Measurements from ENCODE around the gene DNASE2.

Gene DNASE2

DNA sequence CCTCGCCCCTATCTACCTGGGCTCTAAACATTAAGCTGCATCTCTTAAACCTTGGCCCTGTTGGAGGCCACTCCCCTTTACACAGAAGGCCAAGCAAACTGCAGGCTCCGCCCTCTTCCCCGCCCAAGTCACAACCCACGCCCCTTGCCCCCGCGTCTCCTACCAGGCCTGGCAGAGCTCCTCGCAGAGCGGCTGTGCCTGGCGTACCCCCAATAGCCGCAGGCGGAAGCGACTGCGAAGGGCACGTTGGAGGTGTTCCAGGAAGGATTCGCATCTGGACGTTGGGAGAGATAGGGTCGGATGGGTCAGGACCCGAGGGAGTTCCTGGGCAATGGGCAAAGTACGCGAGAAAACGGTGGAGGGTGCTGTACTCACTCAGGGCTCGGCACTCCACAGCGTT, 52.8 kb downstream of the DNASE2 start:
- peak in 2 of 3 experiments; percentile 15 to 39 for DNase-seq

DNA sequence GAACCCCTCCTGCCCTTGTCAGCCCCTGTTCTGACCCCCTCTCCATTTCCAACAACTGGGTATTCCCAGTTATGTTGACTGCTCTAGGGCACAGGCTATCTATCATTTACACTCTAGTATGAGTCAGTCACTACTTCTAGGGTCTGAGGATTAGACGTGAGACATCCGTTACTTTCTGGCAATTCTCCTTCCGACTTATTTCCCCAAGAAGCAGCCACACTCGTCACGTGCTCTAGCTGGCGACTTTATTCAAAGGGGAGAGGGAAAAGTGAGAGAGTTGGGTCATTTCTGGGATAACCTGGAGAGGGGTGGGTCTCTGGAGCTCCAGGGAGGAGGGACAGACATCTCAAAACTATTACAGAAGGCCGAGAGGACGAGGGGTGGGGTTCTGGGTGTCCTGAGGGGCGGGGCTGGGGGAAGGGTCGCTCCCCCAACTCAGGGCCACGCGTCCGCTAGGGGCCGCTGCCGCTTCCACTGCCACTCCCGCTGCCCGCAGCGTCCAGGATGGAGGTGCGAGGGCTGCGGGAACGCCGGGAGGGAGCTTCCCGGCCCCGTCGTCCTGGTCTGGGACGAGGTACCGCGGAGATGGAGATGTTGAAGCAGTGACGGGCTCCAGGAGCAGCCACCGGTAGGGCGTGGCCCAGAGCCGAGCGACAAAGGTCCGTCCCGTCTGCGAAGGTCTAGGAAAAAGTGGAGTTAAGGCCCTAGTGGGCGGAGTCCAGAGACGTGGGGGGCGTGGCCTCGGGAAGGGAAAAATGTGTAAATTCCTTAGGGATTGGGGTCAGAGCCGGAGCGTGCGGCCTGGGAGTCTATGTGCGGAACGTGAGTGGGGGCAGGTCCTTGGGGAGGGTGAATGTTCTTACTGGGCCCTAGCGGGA, 55.8 kb downstream of the DNASE2 start:
- DNase-seq, result peak in 1 of 3 experiments; percentile 18

All from NCI-H1417 (cell line).